Breast epithelium (tissue), 3 donors: Measurements from ENCODE around the gene ACSM5.

ENCODE experiments used
- POLR2A ChIP-seq: fragments of 450-650 bp; IDR thresholded peaks from one replicate; pipeline ENCODE4 v1.6.1; 2016; ENCODE audit warnings: antibody characterized with exemption, mild to moderate bottlenecking, moderate library complexity
- POLR2AphosphoS5 ChIP-seq, 3 donors: sonication (generic); formaldehyde crosslinking; IDR thresholded peaks; one replicate each; pipeline ENCODE4 v1.6.1; 2017; ENCODE audit warnings: antibody characterized with exemption in 3 of 3
- TF ChIP-seq, protein P1 (sequence below), 3 donors: fragments of 450-650 bp; IDR thresholded peaks; one replicate each; pipeline ENCODE4 v1.5.1; 2016 to 2017; ENCODE audit warnings: antibody characterized with exemption in 3 of 3, mild to moderate bottlenecking in 3 of 3, moderate library complexity in 3 of 3

DNA sequence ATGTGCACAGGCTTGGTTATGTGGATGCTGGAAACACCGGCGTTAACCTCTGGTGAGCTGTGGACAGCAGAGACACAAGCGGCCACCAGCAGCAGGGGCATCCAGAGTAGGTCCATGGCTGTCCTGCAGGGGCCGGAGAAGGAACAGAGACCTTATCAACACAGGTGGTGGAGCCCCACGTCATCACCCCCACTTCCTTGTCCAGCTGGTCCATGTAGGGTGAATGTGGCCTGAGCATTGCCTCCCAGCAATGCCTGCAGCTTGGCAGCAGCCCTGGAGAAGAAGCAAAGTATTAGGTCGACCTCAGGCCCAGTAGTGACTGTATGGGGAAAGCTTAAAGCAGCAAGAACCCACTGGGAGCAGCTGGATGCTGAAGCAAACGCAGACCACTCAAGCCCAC, 10.1 kb upstream of the ACSM5 start:
- TF ChIP-seq POLR2AphosphoS5 (IDR thresholded peaks at IDR 0.05) = no peak
- TF ChIP-seq POLR2A = no peak
- TF ChIP-seq, protein P1, sequence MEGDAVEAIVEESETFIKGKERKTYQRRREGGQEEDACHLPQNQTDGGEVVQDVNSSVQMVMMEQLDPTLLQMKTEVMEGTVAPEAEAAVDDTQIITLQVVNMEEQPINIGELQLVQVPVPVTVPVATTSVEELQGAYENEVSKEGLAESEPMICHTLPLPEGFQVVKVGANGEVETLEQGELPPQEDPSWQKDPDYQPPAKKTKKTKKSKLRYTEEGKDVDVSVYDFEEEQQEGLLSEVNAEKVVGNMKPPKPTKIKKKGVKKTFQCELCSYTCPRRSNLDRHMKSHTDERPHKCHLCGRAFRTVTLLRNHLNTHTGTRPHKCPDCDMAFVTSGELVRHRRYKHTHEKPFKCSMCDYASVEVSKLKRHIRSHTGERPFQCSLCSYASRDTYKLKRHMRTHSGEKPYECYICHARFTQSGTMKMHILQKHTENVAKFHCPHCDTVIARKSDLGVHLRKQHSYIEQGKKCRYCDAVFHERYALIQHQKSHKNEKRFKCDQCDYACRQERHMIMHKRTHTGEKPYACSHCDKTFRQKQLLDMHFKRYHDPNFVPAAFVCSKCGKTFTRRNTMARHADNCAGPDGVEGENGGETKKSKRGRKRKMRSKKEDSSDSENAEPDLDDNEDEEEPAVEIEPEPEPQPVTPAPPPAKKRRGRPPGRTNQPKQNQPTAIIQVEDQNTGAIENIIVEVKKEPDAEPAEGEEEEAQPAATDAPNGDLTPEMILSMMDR (IDR thresholded peaks at IDR 0.05) = no peak
